ENCODE measurements around the gene STAT4. TPM values are rescaled to one million over a fixed set of nuclear protein-coding genes. Genes with fewer than 3 reads are reported as not detected.
A peak's percentile ranks its signal among the peaks of the same experiment; 100 is the strongest.
"Not testable (repeated sequence)": the region's sequence is repeated elsewhere in the genome, so short reads cannot be mapped to it uniquely, and the experiment has no call there.

STAT4 gene
- total RNA-seq, 2 donors from 2014 or later, result 3.2 to 8.8 TPM

DNA sequence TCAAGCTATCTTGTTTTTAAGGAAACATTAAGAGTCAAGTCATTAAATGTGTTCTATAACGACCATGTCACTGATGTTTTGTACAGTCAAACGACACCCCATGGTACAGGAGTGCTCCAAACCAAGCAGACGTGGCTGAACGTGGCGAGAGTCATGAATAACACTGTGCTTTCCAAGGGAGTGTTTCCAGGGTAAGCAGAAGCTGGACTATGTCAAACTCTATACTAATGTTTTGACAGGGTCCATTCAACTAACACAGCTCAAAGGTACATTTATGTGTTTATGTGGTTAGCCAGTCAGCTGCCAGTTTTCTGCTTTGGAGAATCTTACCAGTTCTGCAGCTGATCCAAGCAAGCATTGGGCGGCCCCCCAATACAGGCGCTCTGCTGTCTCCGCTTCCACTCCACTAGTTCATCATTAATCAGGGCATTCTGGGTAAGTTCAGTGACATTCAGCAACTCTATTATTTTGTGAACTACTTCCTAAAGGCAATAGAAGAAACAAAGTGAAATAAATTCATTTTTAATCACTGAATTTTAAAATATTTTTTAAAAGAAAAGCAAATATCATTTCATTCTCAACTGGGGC is 153.2 kb downstream of the STAT4 start:
- H3K4me1 Mint-ChIP-seq, result no peaks in the 10 kb centered on the region
- H3K9me3 Mint-ChIP-seq, result no peaks in the 10 kb centered on the region
- H3K36me3 ChIP-seq (ENCODE audit: control insufficient read depth, insufficient read depth, low read length), result peaks cover 92% of the 10 kb centered on the region
- H3K9ac ChIP-seq (ENCODE audit: extremely low read depth, low read length, poor library complexity, severe bottlenecking), result no peak overlapping the region
- no peaks in the 10 kb centered on the region for H3K27me3 ChIP-seq (ENCODE audit: control insufficient read depth, insufficient read depth, low read length, poor library complexity, severe bottlenecking)
- H3K27me3 Mint-ChIP-seq (ENCODE audit: insufficient read depth), result no peaks in the 10 kb centered on the region
- peaks cover 73% of the 10 kb centered on the region for H3K36me3 Mint-ChIP-seq (ENCODE audit: low read depth)
- TF ChIP-seq, protein P1, sequence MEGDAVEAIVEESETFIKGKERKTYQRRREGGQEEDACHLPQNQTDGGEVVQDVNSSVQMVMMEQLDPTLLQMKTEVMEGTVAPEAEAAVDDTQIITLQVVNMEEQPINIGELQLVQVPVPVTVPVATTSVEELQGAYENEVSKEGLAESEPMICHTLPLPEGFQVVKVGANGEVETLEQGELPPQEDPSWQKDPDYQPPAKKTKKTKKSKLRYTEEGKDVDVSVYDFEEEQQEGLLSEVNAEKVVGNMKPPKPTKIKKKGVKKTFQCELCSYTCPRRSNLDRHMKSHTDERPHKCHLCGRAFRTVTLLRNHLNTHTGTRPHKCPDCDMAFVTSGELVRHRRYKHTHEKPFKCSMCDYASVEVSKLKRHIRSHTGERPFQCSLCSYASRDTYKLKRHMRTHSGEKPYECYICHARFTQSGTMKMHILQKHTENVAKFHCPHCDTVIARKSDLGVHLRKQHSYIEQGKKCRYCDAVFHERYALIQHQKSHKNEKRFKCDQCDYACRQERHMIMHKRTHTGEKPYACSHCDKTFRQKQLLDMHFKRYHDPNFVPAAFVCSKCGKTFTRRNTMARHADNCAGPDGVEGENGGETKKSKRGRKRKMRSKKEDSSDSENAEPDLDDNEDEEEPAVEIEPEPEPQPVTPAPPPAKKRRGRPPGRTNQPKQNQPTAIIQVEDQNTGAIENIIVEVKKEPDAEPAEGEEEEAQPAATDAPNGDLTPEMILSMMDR (conservative IDR thresholded peaks at IDR 0.05), result no peak
- no peaks in the 10 kb centered on the region for H3K9me3 ChIP-seq (ENCODE audit: control insufficient read depth, low read length)
- no peak for DNase-seq
- H3K4me1 ChIP-seq (ENCODE audit: control insufficient read depth, insufficient read depth, low read length), result no peaks in the 10 kb centered on the region
- WGBS, 2 experiments (ENCODE audit: insufficient coverage in 1 of 2, insufficient read length in 1 of 2), result 94 to 99% methylated on average over 8 of the region's 8 CpGs
- no peak overlapping the region for H3K27ac ChIP-seq (ENCODE audit: low read depth, low read length)
- no peak overlapping the region for H3K4me3 ChIP-seq (ENCODE audit: low read length)
- H3K4me3 Mint-ChIP-seq, result no peak overlapping the region
- no peak overlapping the region for H3K27ac Mint-ChIP-seq

DNA sequence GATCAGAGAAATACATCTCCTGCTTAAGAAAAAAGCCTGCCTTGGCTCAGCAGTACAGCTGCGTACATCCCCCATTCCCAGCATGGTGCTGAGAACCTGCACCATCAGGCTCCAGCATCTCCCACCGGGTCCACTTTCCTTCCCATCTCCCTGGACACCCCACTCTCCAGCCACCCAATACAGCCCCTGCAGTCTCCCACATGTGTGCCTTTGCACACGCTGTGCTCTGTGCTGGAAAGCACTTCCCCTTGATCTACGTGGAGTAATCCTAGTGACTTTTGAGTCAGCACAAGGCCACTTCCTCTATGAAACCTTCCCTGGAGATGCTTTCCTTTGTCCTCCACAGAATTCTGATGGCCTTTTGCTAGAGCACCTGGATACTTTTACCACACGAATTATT is 153.8 kb downstream of the STAT4 start:
- no peaks in the 10 kb centered on the region for H3K4me1 Mint-ChIP-seq
- Histone ChIP-seq H3K36me3 (ENCODE audit: control insufficient read depth, insufficient read depth, low read length) (peaks cover 92% of the 10 kb centered on the region), H3K27ac (ENCODE audit: low read depth, low read length) (no peak overlapping the region), H3K27me3 (ENCODE audit: control insufficient read depth, insufficient read depth, low read length, poor library complexity, severe bottlenecking) (no peaks in the 10 kb centered on the region), H3K9me3 (ENCODE audit: control insufficient read depth, low read length) (no peaks in the 10 kb centered on the region), H3K4me3 (ENCODE audit: low read length) (no peak overlapping the region), H3K9ac (ENCODE audit: extremely low read depth, low read length, poor library complexity, severe bottlenecking) (no peak overlapping the region), H3K4me1 (ENCODE audit: control insufficient read depth, insufficient read depth, low read length) (no peaks in the 10 kb centered on the region)
- no peak overlapping the region for H3K4me3 Mint-ChIP-seq
- no peaks in the 10 kb centered on the region for H3K27me3 Mint-ChIP-seq (ENCODE audit: insufficient read depth)
- H3K36me3 Mint-ChIP-seq (ENCODE audit: low read depth), result peaks cover 71% of the 10 kb centered on the region
- DNase-seq, result no peak
- TF ChIP-seq, protein P1 (conservative IDR thresholded peaks at IDR 0.05), result no peak
- no peaks in the 10 kb centered on the region for H3K9me3 Mint-ChIP-seq
- WGBS, 2 experiments (ENCODE audit: insufficient coverage in 1 of 2, insufficient read length in 1 of 2), result 94 to 95% methylated on average over 4 to 5 of the region's 5 CpGs
- H3K27ac Mint-ChIP-seq, result no peak overlapping the region

DNA sequence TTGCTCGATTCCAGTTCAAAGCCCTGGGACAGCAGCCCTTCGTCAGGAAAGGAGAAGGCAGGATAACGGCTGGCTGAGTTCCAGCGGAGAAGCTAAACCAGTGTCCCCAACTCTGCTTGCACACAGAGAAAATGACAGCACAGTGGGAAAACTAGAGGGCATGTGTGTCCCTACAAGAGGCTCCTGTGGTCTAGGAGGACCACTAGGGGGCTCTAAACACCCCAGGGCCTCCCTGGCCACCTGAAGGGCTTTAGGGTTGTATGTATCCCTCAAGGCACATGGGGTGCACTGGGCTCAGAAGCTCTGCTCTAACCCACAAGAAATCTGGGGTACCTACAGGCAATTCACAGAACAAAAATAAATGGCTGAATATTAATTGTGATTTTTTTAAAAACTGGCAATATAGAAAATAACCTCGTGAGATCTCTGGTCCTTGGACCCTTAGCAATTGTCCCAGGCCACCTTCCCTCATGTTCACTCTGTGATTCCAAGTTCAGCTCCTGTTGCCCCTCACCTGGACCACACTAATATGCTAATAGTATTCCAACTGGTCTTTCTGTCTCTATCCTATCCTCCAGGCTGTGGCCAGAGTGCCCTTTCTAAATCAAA is 154.4 kb downstream of the STAT4 start:
- Mint-ChIP-seq H3K4me1 (no peaks in the 10 kb centered on the region), H3K36me3 (ENCODE audit: low read depth) (peaks cover 71% of the 10 kb centered on the region), H3K9me3 (no peaks in the 10 kb centered on the region), H3K4me3 (no peak overlapping the region), H3K27me3 (ENCODE audit: insufficient read depth) (no peaks in the 10 kb centered on the region), H3K27ac (no peak overlapping the region)
- TF ChIP-seq, protein P1 (conservative IDR thresholded peaks at IDR 0.05), result peak; percentile 95
- H3K4me1 ChIP-seq (ENCODE audit: control insufficient read depth, insufficient read depth, low read length), result no peaks in the 10 kb centered on the region
- no peak overlapping the region for H3K27ac ChIP-seq (ENCODE audit: low read depth, low read length)
- H3K9ac ChIP-seq (ENCODE audit: extremely low read depth, low read length, poor library complexity, severe bottlenecking), result no peak overlapping the region
- 85 to 89% methylated on average over 4 to 5 of the region's 5 CpGs for WGBS, 2 experiments (ENCODE audit: insufficient coverage in 1 of 2, insufficient read length in 1 of 2)
- H3K9me3 ChIP-seq (ENCODE audit: control insufficient read depth, low read length), result no peaks in the 10 kb centered on the region
- peak; percentile 81 for DNase-seq
- H3K4me3 ChIP-seq (ENCODE audit: low read length), result no peak overlapping the region
- H3K36me3 ChIP-seq (ENCODE audit: control insufficient read depth, insufficient read depth, low read length), result peaks cover 92% of the 10 kb centered on the region
- H3K27me3 ChIP-seq (ENCODE audit: control insufficient read depth, insufficient read depth, low read length, poor library complexity, severe bottlenecking), result no peaks in the 10 kb centered on the region

DNA sequence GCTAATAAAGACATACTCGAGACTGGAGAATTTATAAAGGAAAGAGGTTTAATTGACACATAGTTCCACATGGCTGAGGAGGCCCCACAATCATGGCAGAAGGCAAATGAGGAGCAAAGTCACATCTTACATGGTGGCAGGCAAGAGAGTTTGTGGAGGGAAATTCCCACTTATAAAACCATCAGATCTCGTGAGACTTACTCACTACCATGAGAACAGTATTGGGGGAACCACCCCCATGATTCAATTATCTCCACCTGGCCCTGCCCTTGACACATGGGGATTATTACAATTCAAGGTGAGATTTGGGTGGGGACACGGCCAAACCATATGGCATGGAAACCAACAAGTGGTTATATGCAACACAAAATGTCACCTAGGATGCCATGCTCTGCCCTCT is 155.5 kb downstream of the STAT4 start:
- H3K4me1 Mint-ChIP-seq; H3K9me3 Mint-ChIP-seq; H3K9ac ChIP-seq (ENCODE audit: extremely low read depth, low read length, poor library complexity, severe bottlenecking); H3K9me3 ChIP-seq (ENCODE audit: control insufficient read depth, low read length); DNase-seq; H3K4me3 Mint-ChIP-seq; H3K4me1 ChIP-seq (ENCODE audit: control insufficient read depth, insufficient read depth, low read length); H3K4me3 ChIP-seq (ENCODE audit: low read length); H3K27me3 Mint-ChIP-seq (ENCODE audit: insufficient read depth); H3K27ac ChIP-seq (ENCODE audit: low read depth, low read length); H3K27me3 ChIP-seq (ENCODE audit: control insufficient read depth, insufficient read depth, low read length, poor library complexity, severe bottlenecking); H3K27ac Mint-ChIP-seq: not testable (repeated sequence)
- H3K36me3 ChIP-seq (ENCODE audit: control insufficient read depth, insufficient read depth, low read length), result peaks cover 92% of the 10 kb centered on the region
- WGBS, 2 experiments (ENCODE audit: insufficient coverage in 1 of 2, insufficient read length in 1 of 2), result 92 to 98% methylated on average over 1 to 3 of the region's 3 CpGs
- peaks cover 74% of the 10 kb centered on the region for H3K36me3 Mint-ChIP-seq (ENCODE audit: low read depth)
